PC-9 (cell line): ENCODE measurements around the gene TSSK2.

Experiments used
- EZH2 ChIP-seq: fragments of 200-600 bp; sonication (generic); IDR thresholded peaks from 2 replicates; pipeline ENCODE4 v1.8.0; 2017; ENCODE audit warnings: antibody characterized with exemption, low read depth
- TF ChIP-seq, protein P1 (sequence below): fragments of 200-600 bp; sonication (generic); conservative IDR thresholded peaks from 2 replicates; pipeline ENCODE4 v1.6.1; 2017; ENCODE audit warnings: mixed run types, antibody characterized with exemption, mild to moderate bottlenecking, moderate library complexity

GRCh38 chr22:19105456-19105855, 25.7 kb upstream of the TSSK2 start:
- no peak for TF ChIP-seq EZH2
- TF ChIP-seq, protein P1, sequence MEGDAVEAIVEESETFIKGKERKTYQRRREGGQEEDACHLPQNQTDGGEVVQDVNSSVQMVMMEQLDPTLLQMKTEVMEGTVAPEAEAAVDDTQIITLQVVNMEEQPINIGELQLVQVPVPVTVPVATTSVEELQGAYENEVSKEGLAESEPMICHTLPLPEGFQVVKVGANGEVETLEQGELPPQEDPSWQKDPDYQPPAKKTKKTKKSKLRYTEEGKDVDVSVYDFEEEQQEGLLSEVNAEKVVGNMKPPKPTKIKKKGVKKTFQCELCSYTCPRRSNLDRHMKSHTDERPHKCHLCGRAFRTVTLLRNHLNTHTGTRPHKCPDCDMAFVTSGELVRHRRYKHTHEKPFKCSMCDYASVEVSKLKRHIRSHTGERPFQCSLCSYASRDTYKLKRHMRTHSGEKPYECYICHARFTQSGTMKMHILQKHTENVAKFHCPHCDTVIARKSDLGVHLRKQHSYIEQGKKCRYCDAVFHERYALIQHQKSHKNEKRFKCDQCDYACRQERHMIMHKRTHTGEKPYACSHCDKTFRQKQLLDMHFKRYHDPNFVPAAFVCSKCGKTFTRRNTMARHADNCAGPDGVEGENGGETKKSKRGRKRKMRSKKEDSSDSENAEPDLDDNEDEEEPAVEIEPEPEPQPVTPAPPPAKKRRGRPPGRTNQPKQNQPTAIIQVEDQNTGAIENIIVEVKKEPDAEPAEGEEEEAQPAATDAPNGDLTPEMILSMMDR, result no peak
